Skin of body (tissue), 2 donors: ENCODE data around the gene CNR1. TPM values are rescaled to one million over a fixed set of nuclear protein-coding genes. Genes with fewer than 3 reads are reported as not detected.

Experiments
- DNase-seq: peaks from one replicate; lab custom pipeline; 2025; lab: John Stamatoyannopoulos, UW
- total RNA-seq: library from RNA; depleted of rRNA; stranded (reverse); fragments of >200 nt; gene quantifications from one replicate; pipeline ENCODE4 v1.2.3, GENCODE V29; 2014

The CNR1 gene
- total RNA-seq, 1 donor from 2014 or later: 1.8 TPM

- no peak for DNase-seq
Observed at GRCh38 chr6:88144637-88145297, 21.4 kb downstream of the CNR1 start.

- DNase-seq: no peak
Observed at GRCh38 chr6:88143421-88144157, 22.6 kb downstream of the CNR1 start.

GRCh38 chr6:88142297-88142668 is 23.9 kb downstream of the CNR1 start:
- no peak for DNase-seq

- DNase-seq: no peak
Observed at GRCh38 chr6:88141561-88142296, 24.4 kb downstream of the CNR1 start.

- no peak for DNase-seq
Observed at GRCh38 chr6:88137915-88138314, 28.2 kb downstream of the CNR1 start.

- no peak for DNase-seq
Observed at GRCh38 chr6:88135578-88136114, 30.5 kb downstream of the CNR1 start.

GRCh38 chr6:88134575-88134974 is 31.6 kb downstream of the CNR1 start:
- DNase-seq: no peak

GRCh38 chr6:88133718-88134117 is 32.4 kb downstream of the CNR1 start:
- DNase-seq: no peak

GRCh38 chr6:88124925-88125557 is 41.1 kb downstream of the CNR1 start:
- no peak for DNase-seq

GRCh38 chr6:88120635-88121034 is 45.5 kb downstream of the CNR1 start:
- DNase-seq: no peak

GRCh38 chr6:88119769-88120168 is 46.4 kb downstream of the CNR1 start:
- DNase-seq: no peak

- DNase-seq: no peak
Observed at GRCh38 chr6:88116276-88116675, 49.9 kb downstream of the CNR1 start.

GRCh38 chr6:88115307-88115706 is 50.8 kb downstream of the CNR1 start:
- no peak for DNase-seq

- no peak for DNase-seq
Observed at GRCh38 chr6:88114838-88115237, 51.3 kb downstream of the CNR1 start.

- no peak for DNase-seq
Observed at GRCh38 chr6:88111991-88112390, 54.2 kb downstream of the CNR1 start.

- DNase-seq: no peak
Observed at GRCh38 chr6:88107241-88107640, 58.9 kb downstream of the CNR1 start.

GRCh38 chr6:88105741-88106340 is 60.3 kb downstream of the CNR1 start:
- no peak for DNase-seq
